GM18858 (cell line): ENCODE results near the gene IER5.
A peak's percentile ranks its signal among the peaks of the same experiment; 100 is the strongest.
"Not testable (repeated sequence)": the region's sequence is repeated elsewhere in the genome, so short reads cannot be mapped to it uniquely, and the experiment has no call there.

Source experiments
- ATAC-seq: cut with Tn5 transposase; IDR thresholded peaks from one replicate; pipeline ENCODE4 v1.9.1; 2021; ENCODE audit not compliant: unreplicated experiment

IER5 gene

DNA sequence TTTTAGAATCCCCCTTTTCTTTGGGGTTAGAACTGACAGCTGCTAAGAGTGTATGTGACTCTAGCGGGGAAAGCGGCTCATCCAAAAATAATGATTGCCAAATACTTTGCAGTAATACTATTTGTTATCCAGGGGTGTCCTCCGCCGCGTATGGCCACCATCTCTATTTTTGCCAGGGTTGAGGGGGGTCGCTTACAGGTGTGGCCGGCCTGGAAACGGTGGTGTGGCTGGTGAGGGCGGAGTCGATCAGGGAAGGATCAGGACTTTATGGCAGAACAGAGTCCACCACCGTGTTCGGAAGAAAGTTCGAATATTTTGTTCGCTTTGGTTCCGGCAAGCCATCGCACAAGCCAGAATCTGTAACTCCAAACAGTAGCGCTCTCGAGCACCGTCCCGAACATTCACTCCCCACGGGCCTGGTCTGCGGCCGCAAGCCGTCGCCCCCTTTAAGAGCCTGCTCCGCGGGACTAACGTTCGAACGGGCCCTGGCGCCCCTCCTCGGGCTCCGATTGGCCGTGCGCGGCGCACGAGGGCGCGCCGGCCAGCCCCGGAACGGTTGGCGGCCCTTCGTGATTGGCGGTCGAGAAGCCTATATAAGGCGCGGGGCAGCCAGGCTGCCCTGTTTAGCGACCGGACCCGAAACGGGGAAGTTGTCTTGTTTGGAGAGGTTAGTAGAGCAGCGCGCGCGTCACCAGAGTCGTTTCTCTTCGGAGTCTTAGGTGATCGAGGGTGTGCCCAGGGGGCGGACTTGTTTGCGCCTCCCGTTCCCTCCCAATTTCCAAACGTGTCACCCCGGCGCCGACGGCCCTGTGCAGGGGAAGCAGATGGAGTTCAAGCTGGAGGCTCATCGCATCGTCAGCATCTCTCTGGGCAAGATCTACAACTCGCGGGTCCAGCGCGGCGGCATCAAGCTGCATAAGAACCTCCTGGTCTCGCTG, at the start of gene IER5:
Gene IER5, plus strand, starts transcription at position 622 of the 938 bp plus-strand sequence. Its CDS starts 203 bp downstream, at position 825.
- ATAC-seq: peak; percentile 52

DNA sequence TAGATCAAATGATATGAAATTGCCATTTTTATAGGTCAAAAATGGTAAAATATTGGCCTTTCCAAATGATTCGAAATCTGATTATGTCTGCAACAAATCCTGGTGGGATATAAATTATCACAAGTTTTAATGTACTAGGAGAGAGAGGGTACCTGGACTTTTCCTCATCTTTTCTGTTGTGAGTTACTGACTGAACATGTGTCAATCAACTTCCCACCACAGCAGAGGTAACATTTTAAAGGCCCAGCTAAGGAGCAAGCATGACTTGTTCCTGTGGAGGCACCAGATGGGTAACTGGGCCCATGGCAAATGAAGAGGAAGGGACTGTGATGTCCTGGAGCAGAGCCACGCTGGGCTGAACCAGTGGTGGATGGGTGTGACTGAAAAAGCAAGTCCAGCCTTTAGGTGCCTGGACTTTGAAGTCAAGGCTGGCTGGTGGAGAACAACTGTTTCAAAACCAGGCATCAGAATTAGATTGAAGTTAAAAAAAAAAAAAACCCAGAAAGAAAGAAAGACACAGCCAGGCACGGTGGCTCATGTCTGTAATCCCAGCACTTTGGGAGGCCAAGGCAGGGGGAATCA, 48.1 kb upstream of the IER5 start:
- ATAC-seq: no peak

GRCh38 chr1:181043025-181043888, 45.2 kb upstream of the IER5 start:
- no peak for ATAC-seq

- ATAC-seq: peak; percentile 71
Measured at GRCh38 chr1:181044449-181044966, 44.0 kb upstream of the IER5 start.

- ATAC-seq: not testable (repeated sequence)
Measured at GRCh38 chr1:181045946-181046345, 42.6 kb upstream of the IER5 start.

- ATAC-seq: no peak
Measured at GRCh38 chr1:181049378-181049777, 39.1 kb upstream of the IER5 start.

- ATAC-seq: no peak
Measured at GRCh38 chr1:181050922-181051321, 37.6 kb upstream of the IER5 start.

DNA sequence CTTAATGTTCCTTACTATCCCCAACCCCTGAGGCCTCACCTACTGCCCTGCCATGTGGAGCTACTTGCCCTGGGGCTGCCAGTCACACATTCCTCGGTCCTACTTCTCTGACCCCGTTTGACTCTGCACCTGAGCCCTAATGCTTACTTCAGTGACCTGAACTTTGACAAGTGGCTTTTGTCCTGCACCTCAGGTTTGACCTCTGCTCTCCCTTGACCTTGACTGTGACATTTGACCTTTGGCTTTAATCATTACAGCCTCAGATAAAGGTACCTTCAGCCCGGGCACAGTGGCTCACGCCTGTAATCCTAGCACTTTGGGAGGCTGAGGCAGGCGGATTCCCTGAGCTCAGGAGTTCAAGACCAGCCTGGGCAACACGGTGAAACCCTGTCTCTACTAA, 31.9 kb upstream of the IER5 start:
- ATAC-seq: no peak

DNA sequence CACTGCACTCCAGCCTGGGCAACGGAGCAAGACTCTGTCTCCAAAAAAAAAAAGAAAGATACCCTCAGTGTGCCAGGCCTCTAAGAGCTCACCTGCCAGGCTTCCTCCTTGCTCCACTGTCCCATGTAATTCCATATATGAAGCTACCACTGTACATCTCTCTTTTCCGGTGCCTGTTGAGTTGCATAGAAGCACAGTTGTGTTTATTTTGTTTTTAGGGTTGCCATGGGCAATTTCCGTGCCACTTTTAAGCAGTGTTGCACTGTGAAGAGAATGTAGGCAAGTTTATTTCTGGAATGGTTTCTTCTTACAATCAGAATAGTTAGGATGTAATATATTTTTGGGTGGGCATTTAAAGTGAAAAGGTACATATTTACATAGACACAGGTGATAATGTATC, 31.4 kb upstream of the IER5 start:
- ATAC-seq: no peak

DNA sequence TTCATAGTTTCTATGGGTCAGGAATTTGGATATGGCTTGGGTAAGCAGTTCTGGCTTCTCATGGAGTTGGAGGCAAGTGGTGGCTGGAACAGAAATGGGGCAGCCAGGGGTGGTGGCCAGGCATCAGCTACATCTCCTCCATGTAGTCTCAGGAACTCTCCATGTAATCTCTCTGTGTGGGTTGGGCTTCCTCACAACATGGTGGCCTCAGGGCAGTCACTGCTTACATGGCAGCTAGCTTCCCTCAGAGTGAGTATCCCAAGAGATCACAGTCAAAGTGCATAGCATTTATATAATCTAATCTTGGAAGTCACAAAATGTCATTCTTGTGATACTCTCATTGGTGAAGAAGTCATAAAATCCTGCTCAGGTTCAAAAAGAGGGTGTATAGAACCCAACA, 29.1 kb upstream of the IER5 start:
- no peak for ATAC-seq

DNA sequence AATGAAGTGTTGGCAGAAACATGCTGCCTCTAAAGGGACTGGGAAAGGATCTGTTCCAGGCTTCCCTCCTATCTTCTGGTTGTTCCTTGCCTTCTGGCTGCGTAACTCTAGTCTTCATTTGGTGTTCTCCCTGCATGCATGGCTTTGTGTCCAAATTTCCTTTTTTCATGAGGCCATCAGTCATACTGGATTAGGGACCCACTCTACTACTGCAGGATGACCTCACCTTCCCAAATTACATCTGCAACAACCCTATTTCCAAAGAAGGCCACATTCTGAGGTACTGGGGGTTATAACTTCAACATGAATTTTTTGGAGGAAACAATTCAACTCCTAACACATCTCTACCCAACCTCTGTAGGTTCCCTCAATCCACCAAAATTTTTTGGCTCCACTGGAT, 28.4 kb upstream of the IER5 start:
- ATAC-seq: no peak

- not testable (repeated sequence) for ATAC-seq
Measured at GRCh38 chr1:181060947-181061346, 27.6 kb upstream of the IER5 start.

GRCh38 chr1:181061487-181061886, 27.0 kb upstream of the IER5 start:
- ATAC-seq: no peak

DNA sequence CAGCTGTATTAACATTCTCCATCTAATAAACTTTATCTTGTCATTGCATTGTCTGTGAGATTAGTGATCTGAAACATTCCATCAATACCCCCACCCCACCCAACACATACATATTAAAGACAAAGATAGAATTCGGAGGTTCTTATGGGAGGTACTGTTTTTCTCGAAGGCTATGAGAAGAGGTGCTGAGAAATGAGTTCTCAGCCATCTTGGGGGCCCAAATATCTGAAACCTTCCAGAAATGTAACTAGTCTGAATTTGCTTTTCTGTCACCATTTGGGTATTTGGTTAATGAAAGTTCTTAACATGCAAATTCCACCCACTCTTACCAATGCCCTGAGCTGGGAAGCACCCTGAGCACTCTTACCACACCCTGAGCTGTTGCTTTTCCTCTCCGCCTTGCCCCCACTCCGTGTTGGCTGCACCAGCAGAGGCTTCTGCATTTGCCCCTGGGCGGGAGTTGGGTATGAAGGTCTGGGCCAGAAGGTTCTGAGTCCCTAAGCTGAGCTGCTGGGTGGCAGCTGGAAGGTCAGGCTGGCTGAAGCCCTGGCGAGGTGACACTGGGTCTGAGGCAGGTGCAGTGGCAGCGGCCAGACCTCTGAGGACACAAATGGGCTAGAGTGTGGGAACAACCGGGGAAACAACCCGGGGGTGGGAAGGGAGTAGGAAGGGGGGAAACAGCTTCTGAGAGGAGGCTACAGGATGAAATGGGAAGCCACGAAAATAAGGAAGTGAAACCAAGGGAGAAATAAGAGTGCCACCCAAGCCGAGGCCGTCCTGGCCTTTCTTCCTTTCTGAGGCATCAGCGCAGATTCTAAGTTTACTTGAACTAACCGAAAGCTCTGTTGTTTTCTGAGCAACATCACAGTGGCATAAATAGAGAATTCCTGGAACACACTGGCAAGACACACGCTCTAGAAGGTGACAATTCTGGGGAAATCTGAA, 26.3 kb upstream of the IER5 start:
- ATAC-seq: peak; percentile 69

- peak; percentile 83 for ATAC-seq
Measured at GRCh38 chr1:181062836-181063428, 25.6 kb upstream of the IER5 start.

DNA sequence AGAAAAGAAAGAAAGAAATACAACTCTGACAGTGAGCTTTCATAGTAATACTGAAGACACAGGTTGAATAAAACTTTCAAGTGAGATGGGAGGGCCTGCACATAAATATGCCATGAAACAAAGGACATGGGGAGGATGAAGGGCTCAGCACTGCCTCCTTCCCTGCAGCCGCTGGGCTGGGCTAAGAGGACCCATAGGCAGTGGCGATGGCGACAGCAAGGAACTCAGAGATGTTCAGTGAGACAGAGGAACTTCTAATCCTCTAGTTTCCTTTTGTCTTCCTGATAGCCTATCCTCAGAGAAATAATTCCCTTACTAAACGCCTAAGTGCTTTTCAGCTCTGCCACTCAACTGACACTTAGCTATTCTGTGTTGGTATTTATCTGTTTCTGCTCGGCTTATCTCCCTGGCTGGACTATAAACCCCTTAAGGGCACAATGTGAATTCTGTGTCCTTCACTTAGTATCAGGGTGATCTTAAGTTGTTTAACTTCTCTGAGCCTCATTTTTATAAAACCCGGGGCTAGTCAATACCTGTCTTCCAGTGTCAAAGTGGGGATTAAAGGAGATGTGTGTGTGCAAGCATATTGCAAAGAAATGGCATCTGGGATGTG, 24.4 kb upstream of the IER5 start:
- no peak for ATAC-seq

GRCh38 chr1:181064702-181065101, 23.8 kb upstream of the IER5 start:
- no peak for ATAC-seq

DNA sequence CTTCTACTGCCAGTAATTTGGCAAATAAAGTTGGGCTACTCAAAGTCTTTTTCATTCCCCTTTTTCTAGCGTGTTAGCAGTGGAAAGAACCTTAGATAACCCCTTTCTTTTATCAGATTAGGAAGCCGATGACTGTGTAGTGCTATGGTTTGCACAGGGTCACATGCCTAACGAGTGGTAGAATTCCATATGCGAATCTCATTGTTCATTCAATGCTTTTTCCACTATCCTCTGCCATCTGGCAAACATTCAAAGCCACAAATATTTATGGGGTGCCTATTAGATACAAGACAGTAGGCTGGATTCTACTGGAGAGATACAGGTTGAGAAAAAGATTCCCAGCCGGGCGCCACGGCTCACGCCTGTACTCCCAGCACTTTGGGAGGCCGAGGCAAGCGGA, 14.9 kb upstream of the IER5 start:
- no peak for ATAC-seq

DNA sequence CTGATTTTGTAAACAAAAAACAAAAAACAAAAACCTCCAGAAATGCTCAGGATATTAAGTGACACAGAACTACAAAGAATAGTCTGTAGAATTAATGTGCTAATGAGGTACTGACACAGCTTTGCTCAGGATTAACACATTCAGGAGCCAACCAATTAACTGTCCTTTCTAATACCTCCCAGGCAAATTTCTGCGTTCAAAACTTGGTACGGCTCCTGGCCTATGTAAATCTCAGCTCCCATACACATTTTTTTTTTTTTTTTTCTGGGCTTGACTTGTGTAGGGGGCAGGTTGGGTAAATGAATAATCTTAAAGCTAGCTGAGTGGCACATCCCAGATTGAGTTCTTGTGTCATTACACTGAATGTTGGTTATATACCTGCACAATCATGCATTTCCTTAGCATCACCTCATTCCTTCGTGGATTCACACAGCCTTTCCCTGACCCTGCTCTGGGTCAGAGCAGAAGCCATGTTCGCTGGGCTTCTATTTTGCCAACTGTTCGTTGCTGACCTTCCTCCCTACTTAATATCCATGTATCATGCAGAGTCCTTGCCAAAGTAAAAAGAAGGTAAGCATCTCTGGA, 12.6 kb upstream of the IER5 start:
- no peak for ATAC-seq
